HL-60 (cell line): ENCODE measurements around the gene CFAP92.

Source experiments
- DNase-seq, 2 experiments: peaks; one replicate each; pipeline ENCODE4 v3.0.0-alpha.2; 2010 to 2020; ENCODE audit warnings: low read depth in 1 of 2, low spot score in 1 of 2
- H3K27ac ChIP-seq: fragments of 250-450 bp; sonication (Bioruptor Pico); replicated peaks from 2 replicates; pipeline ENCODE4 v1.5.1; 2020; ENCODE audit warnings: mild to moderate bottlenecking, moderate library complexity
- H3K27me3 ChIP-seq: fragments of 250-450 bp; sonication (Bioruptor Pico); 2 replicates; pipeline ENCODE4 v1.5.1; 2021; ENCODE audit warnings: mild to moderate bottlenecking, moderate library complexity; ENCODE audit not compliant: insufficient read depth, poor library complexity, severe bottlenecking
- H3K4me3 ChIP-seq: replicated peaks from 2 replicates; pipeline ENCODE4 v1.5.1; 2011; ENCODE audit warnings: mild to moderate bottlenecking, control low read depth, low read length; ENCODE audit not compliant: insufficient read depth
- CTCF ChIP-seq: IDR thresholded peaks from one replicate; pipeline ENCODE4 v1.5.1; 2011; ENCODE audit warnings: low read length, control low read depth, inconsistent platforms; ENCODE audit not compliant: insufficient read depth
- GABPA ChIP-seq: IDR thresholded peaks from 2 replicates; pipeline ENCODE4 v1.6.1; 2012; ENCODE audit warnings: low read depth
- POLR2AphosphoS5 ChIP-seq: IDR thresholded peaks from 2 replicates; pipeline ENCODE4 v1.6.1; 2012; ENCODE audit warnings: low read depth
- REST ChIP-seq: IDR thresholded peaks from 2 replicates; pipeline ENCODE4 v1.6.1; 2012; ENCODE audit warnings: low read depth; ENCODE audit not compliant: insufficient replicate concordance
- SPI1 ChIP-seq: IDR thresholded peaks from 2 replicates; pipeline ENCODE4 v1.6.1; 2012; ENCODE audit warnings: low read depth, mild to moderate bottlenecking, borderline replicate concordance

CFAP92 gene

GRCh38 chr3:128861491-128861890 is 132.4 kb downstream of the CFAP92 start:
- no peak overlapping the region for H3K27ac ChIP-seq
- TF ChIP-seq SPI1 (no peak), POLR2AphosphoS5 (no peak), GABPA (no peak), REST (no peak), CTCF (no peak)

More at GRCh38 chr3:128861491-128861890, 132.4 kb downstream of the CFAP92 start:
- no peak overlapping the region for H3K4me3 ChIP-seq
- no peaks in the 10 kb centered on the region for H3K27me3 ChIP-seq
- DNase-seq, result no peak
